Muscle of leg (tissue), 11 donors: ENCODE results near the gene ORAI3. TPM values are rescaled to one million over a fixed set of nuclear protein-coding genes. Genes with fewer than 3 reads are reported as not detected.

ENCODE experiments used
- DNase-seq: peaks from one replicate; pipeline ENCODE4 v3.0.0; 2013
- H3K27ac ChIP-seq: one replicate; pipeline ENCODE4 v1.5.1; 2013; ENCODE audit warnings: mild to moderate bottlenecking, low read length, control low read depth
- H3K27me3 ChIP-seq: one replicate; pipeline ENCODE4 v1.6.1; 2013; ENCODE audit warnings: low read length; ENCODE audit not compliant: control insufficient read depth, insufficient read depth
- H3K36me3 ChIP-seq: one replicate; pipeline ENCODE4 v1.6.1; 2013; ENCODE audit warnings: low read length; ENCODE audit not compliant: control insufficient read depth, insufficient read depth
- H3K4me1 ChIP-seq: one replicate; pipeline ENCODE4 v1.6.1; 2013; ENCODE audit warnings: low read length; ENCODE audit not compliant: control insufficient read depth, insufficient read depth
- H3K4me3 ChIP-seq: one replicate; pipeline ENCODE4 v1.5.1; 2013; ENCODE audit warnings: low read length, control low read depth
- H3K9me3 ChIP-seq: replicated peaks from 2 replicates; pipeline ENCODE4 v1.6.1; 2013; ENCODE audit warnings: low read depth, low read length; ENCODE audit not compliant: control insufficient read depth
- WGBS: methylation state at CpG from one replicate; pipeline ENCODE4 v1.1.5; 2013; ENCODE audit warnings: missing lambda C conversion rate; ENCODE audit not compliant: insufficient coverage; 5-methylcytosine and 5-hydroxymethylcytosine counted together
- polyA plus RNA-seq, 8 donors: library from polyadenylated mRNA; unstranded; fragments of 120-200 nt; gene quantifications; one replicate each; pipeline versions ENCODE4 v1.2.1 to v1.2.3, GENCODE V29; 2013; ENCODE audit warnings: inconsistent platforms in 1 of 8, low replicate concordance in 1 of 8; ENCODE audit not compliant: insufficient read length in 8 of 8, insufficient read depth in 1 of 8
- total RNA-seq: library from RNA; stranded (reverse); fragments of 120-200 nt; gene quantifications from one replicate; pipeline ENCODE4 v1.2.4, GENCODE V29; 2013

ORAI3 gene
- total and polyA plus RNA-seq, 9 donors, result 8.9 to 14.0 (median 11.1) TPM

GRCh38 chr16:30922960-30923535 lies 25.8 kb upstream of the ORAI3 start:
- WGBS, result under 1% methylated on average over 27 of the region's 33 CpGs
- H3K9me3 ChIP-seq, result no peaks in the 10 kb centered on the region
- H3K4me3 ChIP-seq, result peak overlapping the region; percentile 95
- H3K36me3 ChIP-seq, result peaks cover 22% of the 10 kb centered on the region
- DNase-seq, result peak; percentile 100
- H3K27me3 ChIP-seq, result no peaks in the 10 kb centered on the region
- H3K27ac ChIP-seq, result peak overlapping the region; percentile 100
- peaks cover 20% of the 10 kb centered on the region for H3K4me1 ChIP-seq

- Histone ChIP-seq H3K4me3 (peak within 1 kb of the TSS; percentile 95), H3K36me3 (peaks cover 26% of the 10 kb centered on the region), H3K27ac (peak within 1 kb of the TSS; percentile 100), H3K4me1 (peaks cover 20% of the 10 kb centered on the region), H3K9me3 (no peaks in the 10 kb centered on the region), H3K27me3 (no peaks in the 10 kb centered on the region)
- no CpG with 5 or more reads among the region's 31 CpGs for WGBS
- no peak for DNase-seq
Observed at GRCh38 chr16:30923554-30924075, 25.3 kb upstream of the ORAI3 start, which contains the start of gene FBXL19. FBXL19 (plus strand) TSS chr16:30923572; CDS start chr16:30925755, 2,183 bp downstream.

GRCh38 chr16:30924076-30924912 lies 24.6 kb upstream of the ORAI3 start:
- DNase-seq, result peak; percentile 69
- Histone ChIP-seq H3K4me3 (peak overlapping the region; percentile 77), H3K36me3 (peaks cover 32% of the 10 kb centered on the region), H3K4me1 (peaks cover 20% of the 10 kb centered on the region), H3K9me3 (no peaks in the 10 kb centered on the region), H3K27me3 (no peaks in the 10 kb centered on the region), H3K27ac (peak overlapping the region; percentile 55)
- under 1% methylated on average over 46 of the region's 53 CpGs for WGBS

GRCh38 chr16:30924913-30925631 lies 23.8 kb upstream of the ORAI3 start:
- WGBS, result 56% methylated on average over 11 of the region's 11 CpGs
- peak overlapping the region; percentile 55 for H3K27ac ChIP-seq
- H3K9me3 ChIP-seq, result no peaks in the 10 kb centered on the region
- H3K4me1 ChIP-seq, result peaks cover 20% of the 10 kb centered on the region
- peak; percentile 50 for DNase-seq
- peaks cover 37% of the 10 kb centered on the region for H3K36me3 ChIP-seq
- H3K27me3 ChIP-seq, result no peaks in the 10 kb centered on the region
- H3K4me3 ChIP-seq, result peak overlapping the region; percentile 77

- H3K36me3 ChIP-seq, result peaks cover 41% of the 10 kb centered on the region
- no peaks in the 10 kb centered on the region for H3K9me3 ChIP-seq
- H3K27ac ChIP-seq, result no peak overlapping the region
- no peak overlapping the region for H3K4me3 ChIP-seq
- no peak for DNase-seq
- peaks cover 20% of the 10 kb centered on the region for H3K4me1 ChIP-seq
- H3K27me3 ChIP-seq, result no peaks in the 10 kb centered on the region
- WGBS, result 89% methylated on average over 26 of the region's 26 CpGs
Observed at GRCh38 chr16:30925632-30925987, 23.3 kb upstream of the ORAI3 start.

GRCh38 chr16:30925995-30926811 lies 22.7 kb upstream of the ORAI3 start:
- H3K4me3 ChIP-seq, result no peak overlapping the region
- peaks cover 16% of the 10 kb centered on the region for H3K4me1 ChIP-seq
- WGBS, result 51% methylated on average over 9 of the region's 10 CpGs
- H3K27ac ChIP-seq, result no peak overlapping the region
- H3K9me3 ChIP-seq, result no peaks in the 10 kb centered on the region
- peaks cover 47% of the 10 kb centered on the region for H3K36me3 ChIP-seq
- DNase-seq, result peak; percentile 48
- H3K27me3 ChIP-seq, result no peaks in the 10 kb centered on the region

GRCh38 chr16:30926937-30927788 lies 21.7 kb upstream of the ORAI3 start:
- no peak overlapping the region for H3K4me3 ChIP-seq
- peaks cover 11% of the 10 kb centered on the region for H3K4me1 ChIP-seq
- H3K27ac ChIP-seq, result no peak overlapping the region
- H3K9me3 ChIP-seq, result no peaks in the 10 kb centered on the region
- peak; percentile 33 for DNase-seq
- no peaks in the 10 kb centered on the region for H3K27me3 ChIP-seq
- peaks cover 53% of the 10 kb centered on the region for H3K36me3 ChIP-seq
- 76% methylated on average over 18 of the region's 22 CpGs for WGBS

- peak; percentile 88 for DNase-seq
- Histone ChIP-seq H3K4me1 (peaks cover 11% of the 10 kb centered on the region), H3K9me3 (no peaks in the 10 kb centered on the region), H3K27me3 (no peaks in the 10 kb centered on the region), H3K4me3 (no peak overlapping the region), H3K27ac (no peak overlapping the region), H3K36me3 (peaks cover 58% of the 10 kb centered on the region)
- WGBS, result 44% methylated on average over 8 of the region's 15 CpGs
Observed at GRCh38 chr16:30927789-30928378, 21.0 kb upstream of the ORAI3 start.
